ENCODE data around the gene NECTIN3.

DNA sequence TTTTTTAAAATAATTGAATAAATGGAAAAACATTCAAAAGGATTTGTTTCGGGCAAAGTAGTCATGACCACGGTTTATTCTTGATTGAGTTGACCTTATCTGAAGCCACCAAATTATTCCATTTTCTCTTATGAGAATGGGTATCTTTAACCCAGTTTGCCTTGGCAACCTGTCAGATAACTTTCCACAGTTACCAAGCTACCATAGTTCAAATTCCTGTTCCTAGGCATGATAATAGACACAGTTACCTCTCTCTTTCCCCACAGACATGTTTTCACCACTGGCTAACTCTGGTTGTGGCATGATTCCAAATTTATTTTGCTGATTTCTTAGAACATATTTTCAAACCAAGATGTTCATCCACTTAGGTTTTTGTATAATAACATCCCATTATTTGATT lies 84.9 kb downstream of the NECTIN3 start:
- TF ChIP-seq, protein P1, sequence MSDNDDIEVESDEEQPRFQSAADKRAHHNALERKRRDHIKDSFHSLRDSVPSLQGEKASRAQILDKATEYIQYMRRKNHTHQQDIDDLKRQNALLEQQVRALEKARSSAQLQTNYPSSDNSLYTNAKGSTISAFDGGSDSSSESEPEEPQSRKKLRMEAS (IDR thresholded peaks at IDR 0.05; ENCODE audit: low read depth, low read length) = no peak
- TF ChIP-seq, protein P2, sequence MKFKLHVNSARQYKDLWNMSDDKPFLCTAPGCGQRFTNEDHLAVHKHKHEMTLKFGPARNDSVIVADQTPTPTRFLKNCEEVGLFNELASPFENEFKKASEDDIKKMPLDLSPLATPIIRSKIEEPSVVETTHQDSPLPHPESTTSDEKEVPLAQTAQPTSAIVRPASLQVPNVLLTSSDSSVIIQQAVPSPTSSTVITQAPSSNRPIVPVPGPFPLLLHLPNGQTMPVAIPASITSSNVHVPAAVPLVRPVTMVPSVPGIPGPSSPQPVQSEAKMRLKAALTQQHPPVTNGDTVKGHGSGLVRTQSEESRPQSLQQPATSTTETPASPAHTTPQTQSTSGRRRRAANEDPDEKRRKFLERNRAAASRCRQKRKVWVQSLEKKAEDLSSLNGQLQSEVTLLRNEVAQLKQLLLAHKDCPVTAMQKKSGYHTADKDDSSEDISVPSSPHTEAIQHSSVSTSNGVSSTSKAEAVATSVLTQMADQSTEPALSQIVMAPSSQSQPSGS (IDR thresholded peaks at IDR 0.05; ENCODE audit: low read length) = no peak
- TF ChIP-seq HDAC2 (IDR thresholded peaks at IDR 0.05) (no peak), ZNF274 (IDR thresholded peaks at IDR 0.05; ENCODE audit: insufficient read depth, insufficient read length) (no peak), STAT3 (IDR thresholded peaks at IDR 0.05; ENCODE audit: low read depth, low read length) (no peak), TARDBP (IDR thresholded peaks at IDR 0.05; ENCODE audit: borderline replicate concordance) (no peak), CBX3 (IDR thresholded peaks at IDR 0.05; ENCODE audit: borderline replicate concordance, low read depth) (no peak), CEBPB (IDR thresholded peaks at IDR 0.05; ENCODE audit: borderline replicate concordance in 1 of 2, low read depth in 2 of 2, low read length in 2 of 2) (no peak)
- TF ChIP-seq, protein P3, sequence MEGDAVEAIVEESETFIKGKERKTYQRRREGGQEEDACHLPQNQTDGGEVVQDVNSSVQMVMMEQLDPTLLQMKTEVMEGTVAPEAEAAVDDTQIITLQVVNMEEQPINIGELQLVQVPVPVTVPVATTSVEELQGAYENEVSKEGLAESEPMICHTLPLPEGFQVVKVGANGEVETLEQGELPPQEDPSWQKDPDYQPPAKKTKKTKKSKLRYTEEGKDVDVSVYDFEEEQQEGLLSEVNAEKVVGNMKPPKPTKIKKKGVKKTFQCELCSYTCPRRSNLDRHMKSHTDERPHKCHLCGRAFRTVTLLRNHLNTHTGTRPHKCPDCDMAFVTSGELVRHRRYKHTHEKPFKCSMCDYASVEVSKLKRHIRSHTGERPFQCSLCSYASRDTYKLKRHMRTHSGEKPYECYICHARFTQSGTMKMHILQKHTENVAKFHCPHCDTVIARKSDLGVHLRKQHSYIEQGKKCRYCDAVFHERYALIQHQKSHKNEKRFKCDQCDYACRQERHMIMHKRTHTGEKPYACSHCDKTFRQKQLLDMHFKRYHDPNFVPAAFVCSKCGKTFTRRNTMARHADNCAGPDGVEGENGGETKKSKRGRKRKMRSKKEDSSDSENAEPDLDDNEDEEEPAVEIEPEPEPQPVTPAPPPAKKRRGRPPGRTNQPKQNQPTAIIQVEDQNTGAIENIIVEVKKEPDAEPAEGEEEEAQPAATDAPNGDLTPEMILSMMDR (IDR thresholded peaks at IDR 0.05 in 2 of 3, conservative IDR thresholded peaks at IDR 0.05 in 1 of 3; ENCODE audit: control insufficient read depth in 2 of 3, extremely low read depth in 1 of 3, insufficient read depth in 1 of 3, low read depth in 3 of 3, low read length in 3 of 3) = no peak
- TF ChIP-seq, protein P4, sequence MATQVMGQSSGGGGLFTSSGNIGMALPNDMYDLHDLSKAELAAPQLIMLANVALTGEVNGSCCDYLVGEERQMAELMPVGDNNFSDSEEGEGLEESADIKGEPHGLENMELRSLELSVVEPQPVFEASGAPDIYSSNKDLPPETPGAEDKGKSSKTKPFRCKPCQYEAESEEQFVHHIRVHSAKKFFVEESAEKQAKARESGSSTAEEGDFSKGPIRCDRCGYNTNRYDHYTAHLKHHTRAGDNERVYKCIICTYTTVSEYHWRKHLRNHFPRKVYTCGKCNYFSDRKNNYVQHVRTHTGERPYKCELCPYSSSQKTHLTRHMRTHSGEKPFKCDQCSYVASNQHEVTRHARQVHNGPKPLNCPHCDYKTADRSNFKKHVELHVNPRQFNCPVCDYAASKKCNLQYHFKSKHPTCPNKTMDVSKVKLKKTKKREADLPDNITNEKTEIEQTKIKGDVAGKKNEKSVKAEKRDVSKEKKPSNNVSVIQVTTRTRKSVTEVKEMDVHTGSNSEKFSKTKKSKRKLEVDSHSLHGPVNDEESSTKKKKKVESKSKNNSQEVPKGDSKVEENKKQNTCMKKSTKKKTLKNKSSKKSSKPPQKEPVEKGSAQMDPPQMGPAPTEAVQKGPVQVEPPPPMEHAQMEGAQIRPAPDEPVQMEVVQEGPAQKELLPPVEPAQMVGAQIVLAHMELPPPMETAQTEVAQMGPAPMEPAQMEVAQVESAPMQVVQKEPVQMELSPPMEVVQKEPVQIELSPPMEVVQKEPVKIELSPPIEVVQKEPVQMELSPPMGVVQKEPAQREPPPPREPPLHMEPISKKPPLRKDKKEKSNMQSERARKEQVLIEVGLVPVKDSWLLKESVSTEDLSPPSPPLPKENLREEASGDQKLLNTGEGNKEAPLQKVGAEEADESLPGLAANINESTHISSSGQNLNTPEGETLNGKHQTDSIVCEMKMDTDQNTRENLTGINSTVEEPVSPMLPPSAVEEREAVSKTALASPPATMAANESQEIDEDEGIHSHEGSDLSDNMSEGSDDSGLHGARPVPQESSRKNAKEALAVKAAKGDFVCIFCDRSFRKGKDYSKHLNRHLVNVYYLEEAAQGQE (IDR thresholded peaks at IDR 0.05; ENCODE audit: low read depth, low read length) = no peak

Data from GM12878 (cell line).